BJ (cell line): ENCODE results near the gene COPS8. TPM values are rescaled to one million over a fixed set of nuclear protein-coding genes. Genes with fewer than 3 reads are reported as not detected.

Source experiments
- CTCF ChIA-PET: fragments of 350-600 bp; formaldehyde crosslinking; extraction: SDS; loops from one replicate; lab custom pipeline; 2021; ENCODE audit warnings: antibody characterized with exemption, inconsistent platforms; lab: Yijun Ruan, JAX
- POLR2A ChIA-PET: fragments of 300-600 bp; sonication (Branson Sonifier 250); formaldehyde crosslinking; extraction: SDS; loops from one replicate; lab custom pipeline; 2021; ENCODE audit warnings: antibody characterized with exemption; lab: Charles Lee
- DNase-seq: peaks from one replicate; pipeline ENCODE4 v3.0.0-alpha.2; 2011; ENCODE audit warnings: low read depth
- H3K27me3 ChIP-seq: 2 replicates; pipeline ENCODE4 v1.6.0; 2011; ENCODE audit warnings: low read length; ENCODE audit not compliant: control insufficient read depth, insufficient read depth
- H3K36me3 ChIP-seq: 2 replicates; pipeline ENCODE4 v1.5.1; 2011; ENCODE audit warnings: low read length; ENCODE audit not compliant: control insufficient read depth, insufficient read depth
- H3K4me3 ChIP-seq: 2 replicates; pipeline ENCODE4 v1.5.1; 2011; ENCODE audit warnings: low read depth, mild to moderate bottlenecking, control low read depth, low read length
- CTCF ChIP-seq: IDR thresholded peaks from 2 replicates; pipeline ENCODE4 v1.5.1; 2011; ENCODE audit warnings: low read depth, mild to moderate bottlenecking, control low read depth, inconsistent platforms, low read length, moderate library complexity; ENCODE audit not compliant: insufficient read depth
- polyA plus RNA-seq: library from polyadenylated mRNA; depleted of rRNA; stranded (reverse); fragments of >200 nt; gene quantifications from 2 replicates; pipeline ENCODE4 v1.2.3, GENCODE V29; 2011

The COPS8 gene
- polyA plus RNA-seq, 1 experiment, result 55.8 TPM

GRCh38 chr2:237129625-237130263 lies 44.1 kb downstream of the COPS8 start:
- CTCF ChIA-PET, result no interaction called here
- DNase-seq, result no peak
- H3K27me3 ChIP-seq, result no peaks in the 10 kb centered on the region
- H3K36me3 ChIP-seq, result no peaks in the 10 kb centered on the region
- TF ChIP-seq CTCF, result no peak
- POLR2A ChIA-PET, result no interaction called here
- no peak overlapping the region for H3K4me3 ChIP-seq

GRCh38 chr2:237130562-237131421 lies 45.1 kb downstream of the COPS8 start:
- Histone ChIP-seq H3K27me3 (no peaks in the 10 kb centered on the region), H3K4me3 (no peak overlapping the region), H3K36me3 (no peaks in the 10 kb centered on the region)
- POLR2A ChIA-PET, result no interaction called here
- CTCF ChIA-PET, result no interaction called here
- no peak for TF ChIP-seq CTCF
- no peak for DNase-seq

- ChIA-PET CTCF (interaction anchor here (1.0 to 1.5 kb wide), 4 partner anchors 9 to 339 kb away, joined by 3 to 9 read pairs (median 3); no protein-coding TSS in a partner anchor), POLR2A (no interaction called here)
- no peak for TF ChIP-seq CTCF
- H3K4me3 ChIP-seq, result no peak overlapping the region
- no peaks in the 10 kb centered on the region for H3K36me3 ChIP-seq
- no peaks in the 10 kb centered on the region for H3K27me3 ChIP-seq
- DNase-seq, result no peak
Observed at GRCh38 chr2:237131749-237132533, 46.3 kb downstream of the COPS8 start.

GRCh38 chr2:237132799-237133198 lies 47.1 kb downstream of the COPS8 start:
- CTCF ChIA-PET, result interaction anchor here (0.9 to 2.6 kb wide), 6 partner anchors 8 to 338 kb away, joined by 3 to 12 read pairs (median 3); no protein-coding TSS in a partner anchor
- POLR2A ChIA-PET, result no interaction called here
- peak; percentile 15; the same call in 1 of the 2 replicates for TF ChIP-seq CTCF
- no peaks in the 10 kb centered on the region for H3K36me3 ChIP-seq
- H3K27me3 ChIP-seq, result no peaks in the 10 kb centered on the region
- no peak for DNase-seq
- no peak overlapping the region for H3K4me3 ChIP-seq
